Keratinocyte (primary cell): ENCODE results near the gene NOP9. TPM values are rescaled to one million over a fixed set of nuclear protein-coding genes. Genes with fewer than 3 reads are reported as not detected.

Source experiments
- DNase-seq: peaks from one replicate; pipeline ENCODE4 v3.0.0-alpha.2; 2011; ENCODE audit warnings: low read depth, missing footprints, low spot score
- FAIRE-seq: peaks from 2 replicates; lab custom pipeline; 2011; peaks lifted over from hg19 to GRCh38; lab: Jason Lieb, UNC
- H2AFZ ChIP-seq: 2 replicates; pipeline ENCODE4 v1.6.0; 2012; ENCODE audit warnings: low read length, control low read depth, inconsistent platforms; ENCODE audit not compliant: control insufficient read depth
- H3K27ac ChIP-seq: 2 replicates; pipeline ENCODE4 v1.5.1; 2011; ENCODE audit warnings: low read length; ENCODE audit not compliant: control insufficient read depth, insufficient read depth
- H3K27me3 ChIP-seq: 3 replicates; pipeline ENCODE4 v1.6.0; 2011; ENCODE audit warnings: low read length; ENCODE audit not compliant: control insufficient read depth, insufficient read depth; ENCODE audit errors: extremely low read depth
- H3K36me3 ChIP-seq, 2 experiments: 2 replicates in 1 of 2; 3 replicates in 1 of 2; pipeline ENCODE4 v1.5.1; 2011; ENCODE audit warnings: low read length in 2 of 2, mild to moderate bottlenecking in 1 of 2; ENCODE audit not compliant: control insufficient read depth in 2 of 2, insufficient read depth in 2 of 2; ENCODE audit errors: extremely low read depth in 1 of 2
- H3K4me1 ChIP-seq: 3 replicates; pipeline ENCODE4 v1.5.1; 2011; ENCODE audit warnings: low read length; ENCODE audit not compliant: control insufficient read depth, insufficient read depth; ENCODE audit errors: extremely low read depth
- H3K4me2 ChIP-seq: 3 replicates; pipeline ENCODE4 v1.6.0; 2011; ENCODE audit warnings: low read depth, low read length; ENCODE audit not compliant: control insufficient read depth, insufficient read depth; ENCODE audit errors: extremely low read depth
- H3K4me3 ChIP-seq, 3 experiments: fragments of 200-600 bp in 1 of 3; sonication (generic) in 1 of 3; 2 replicates in 2 of 3; 3 replicates in 1 of 3; pipeline ENCODE4 v1.5.1; 2011 to 2016; ENCODE audit warnings: low read length in 3 of 3, mild to moderate bottlenecking in 3 of 3, control low read depth in 2 of 3, inconsistent platforms in 1 of 3, low read depth in 1 of 3, mixed read lengths in 1 of 3, mixed run types in 1 of 3, moderate library complexity in 1 of 3; ENCODE audit not compliant: control insufficient read depth in 2 of 3, insufficient read depth in 2 of 3; ENCODE audit errors: extremely low read depth in 1 of 3
- H3K79me2 ChIP-seq: 2 replicates; pipeline ENCODE4 v1.6.0; 2012; ENCODE audit warnings: low read length; ENCODE audit not compliant: control insufficient read depth, insufficient read depth
- H3K9ac ChIP-seq: 3 replicates; pipeline ENCODE4 v1.6.0; 2011; ENCODE audit warnings: low read length; ENCODE audit not compliant: control insufficient read depth, insufficient read depth; ENCODE audit errors: extremely low read depth
- H3K9me1 ChIP-seq: 3 replicates; pipeline ENCODE4 v1.6.0; 2011; ENCODE audit warnings: low read length; ENCODE audit not compliant: control insufficient read depth, insufficient read depth; ENCODE audit errors: extremely low read depth
- H3K9me3 ChIP-seq: 2 replicates; pipeline ENCODE4 v1.5.1; 2012; ENCODE audit warnings: low read depth, low read length; ENCODE audit not compliant: control insufficient read depth
- H4K20me1 ChIP-seq: 3 replicates; pipeline ENCODE4 v1.6.0; 2011; ENCODE audit warnings: low read length; ENCODE audit not compliant: control insufficient read depth, insufficient read depth; ENCODE audit errors: extremely low read depth
- EZH2 ChIP-seq: IDR thresholded peaks from one replicate; pipeline ENCODE4 v1.6.1; 2012; ENCODE audit warnings: inconsistent platforms, mild to moderate bottlenecking, low read length, moderate library complexity
- dilution Hi-C: fragments of 300-500 bp; cut with MboI; formaldehyde crosslinking; loops from one replicate; pipeline ENCODE4 v1.7.0; 2020; ENCODE audit warnings: low sequenced_read_pairs; ENCODE audit not compliant: extremely low pct_ligation_motif_present
- polyA plus RNA-seq, 5 experiments: library from polyadenylated mRNA; depleted of rRNA in 3 of 5; stranded (reverse) in 3 of 5; stranded (forward) in 1 of 5; unstranded in 1 of 5; fragments of >200 nt; gene quantifications; 1 replicate in 1 of 5; 2 replicates in 3 of 5; 3 replicates in 1 of 5; pipeline versions ENCODE4 v1.2.1 to v1.2.3, GENCODE V29; 2011 to 2012; ENCODE audit warnings: missing spikeins in 2 of 5, low read depth in 1 of 5, low replicate concordance in 1 of 5
- TF ChIP-seq, protein P1 (sequence below), 3 experiments: IDR thresholded peaks in 1 of 3; conservative IDR thresholded peaks in 1 of 3; optimal IDR thresholded peaks in 1 of 3; 2 replicates in 2 of 3; 3 replicates in 1 of 3; pipeline versions ENCODE3 to v1.5.1; 2011; ENCODE audit warnings: low read length in 3 of 3, mild to moderate bottlenecking in 3 of 3, moderate library complexity in 2 of 3, control low read depth in 1 of 3, inconsistent platforms in 1 of 3; ENCODE audit not compliant: insufficient read depth in 2 of 3; ENCODE audit errors: extremely low read depth in 1 of 3

NOP9 gene
- polyA plus RNA-seq, 1 donor (not counting 4 experiments of a cell fraction or from before 2014, with no cell fraction given) = 19.9 TPM

GRCh38 chr14:24267516-24267915 is 32.1 kb upstream of the NOP9 start:
- H4K20me1 ChIP-seq = no peaks in the 10 kb centered on the region
- H3K79me2 ChIP-seq = peaks cover 3% of the 10 kb centered on the region
- H3K4me3 ChIP-seq = no peak overlapping the region
- H3K27ac ChIP-seq = no peak overlapping the region
- peaks cover 15 to 27% of the 10 kb centered on the region in 2 experiments for H3K36me3 ChIP-seq
- no peak overlapping the region for H2AFZ ChIP-seq
- no peak overlapping the region for H3K4me2 ChIP-seq
- H3K4me1 ChIP-seq = peaks cover 37% of the 10 kb centered on the region
- TF ChIP-seq EZH2 = no peak
- TF ChIP-seq, protein P1, sequence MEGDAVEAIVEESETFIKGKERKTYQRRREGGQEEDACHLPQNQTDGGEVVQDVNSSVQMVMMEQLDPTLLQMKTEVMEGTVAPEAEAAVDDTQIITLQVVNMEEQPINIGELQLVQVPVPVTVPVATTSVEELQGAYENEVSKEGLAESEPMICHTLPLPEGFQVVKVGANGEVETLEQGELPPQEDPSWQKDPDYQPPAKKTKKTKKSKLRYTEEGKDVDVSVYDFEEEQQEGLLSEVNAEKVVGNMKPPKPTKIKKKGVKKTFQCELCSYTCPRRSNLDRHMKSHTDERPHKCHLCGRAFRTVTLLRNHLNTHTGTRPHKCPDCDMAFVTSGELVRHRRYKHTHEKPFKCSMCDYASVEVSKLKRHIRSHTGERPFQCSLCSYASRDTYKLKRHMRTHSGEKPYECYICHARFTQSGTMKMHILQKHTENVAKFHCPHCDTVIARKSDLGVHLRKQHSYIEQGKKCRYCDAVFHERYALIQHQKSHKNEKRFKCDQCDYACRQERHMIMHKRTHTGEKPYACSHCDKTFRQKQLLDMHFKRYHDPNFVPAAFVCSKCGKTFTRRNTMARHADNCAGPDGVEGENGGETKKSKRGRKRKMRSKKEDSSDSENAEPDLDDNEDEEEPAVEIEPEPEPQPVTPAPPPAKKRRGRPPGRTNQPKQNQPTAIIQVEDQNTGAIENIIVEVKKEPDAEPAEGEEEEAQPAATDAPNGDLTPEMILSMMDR (optimal IDR thresholded peaks at IDR 0.05 in 1 of 3, IDR thresholded peaks at IDR 0.05 in 1 of 3, conservative IDR thresholded peaks at IDR 0.05 in 1 of 3; ENCODE audit: extremely low read depth in 1 of 3, insufficient read depth in 2 of 3, low read length in 3 of 3) = no peak
- no peak overlapping the region for H3K9ac ChIP-seq
- dilution Hi-C loops = no loop called here
- no peaks in the 10 kb centered on the region for H3K27me3 ChIP-seq
- no peaks in the 10 kb centered on the region for H3K9me1 ChIP-seq
- FAIRE-seq = no peak
- no peaks in the 10 kb centered on the region for H3K9me3 ChIP-seq
- DNase-seq = no peak

- no peaks in the 10 kb centered on the region for H3K9me3 ChIP-seq
- peaks cover 43% of the 10 kb centered on the region for H3K4me1 ChIP-seq
- dilution Hi-C loops = no loop called here
- peaks cover 15 to 27% of the 10 kb centered on the region in 2 experiments for H3K36me3 ChIP-seq
- no peak overlapping the region for H3K27ac ChIP-seq
- H2AFZ ChIP-seq = no peak overlapping the region
- no peak overlapping the region for H3K9ac ChIP-seq
- H3K79me2 ChIP-seq = peaks cover 3% of the 10 kb centered on the region
- H3K4me3 ChIP-seq = no peak overlapping the region
- no peaks in the 10 kb centered on the region for H3K27me3 ChIP-seq
- no peak for DNase-seq
- H4K20me1 ChIP-seq = no peaks in the 10 kb centered on the region
- H3K9me1 ChIP-seq = no peaks in the 10 kb centered on the region
- no peak for FAIRE-seq
- no peak overlapping the region for H3K4me2 ChIP-seq
- TF ChIP-seq EZH2 = no peak
- TF ChIP-seq, protein P1 (optimal IDR thresholded peaks at IDR 0.05 in 1 of 3, IDR thresholded peaks at IDR 0.05 in 1 of 3, conservative IDR thresholded peaks at IDR 0.05 in 1 of 3; ENCODE audit: extremely low read depth in 1 of 3, insufficient read depth in 2 of 3, low read length in 3 of 3) = no peak
These were observed 31.4 kb upstream of the NOP9 start for GRCh38 chr14:24268225-24268624.
